Islet of Langerhans (tissue), 1 donor: ENCODE data around the gene KDF1.
A peak's percentile ranks its signal among the peaks of the same experiment; 100 is the strongest.

Experiments
- FAIRE-seq: peaks from one replicate; lab custom pipeline; 2011; peaks lifted over from hg19 to GRCh38; lab: Jason Lieb, UNC

The KDF1 gene

DNA sequence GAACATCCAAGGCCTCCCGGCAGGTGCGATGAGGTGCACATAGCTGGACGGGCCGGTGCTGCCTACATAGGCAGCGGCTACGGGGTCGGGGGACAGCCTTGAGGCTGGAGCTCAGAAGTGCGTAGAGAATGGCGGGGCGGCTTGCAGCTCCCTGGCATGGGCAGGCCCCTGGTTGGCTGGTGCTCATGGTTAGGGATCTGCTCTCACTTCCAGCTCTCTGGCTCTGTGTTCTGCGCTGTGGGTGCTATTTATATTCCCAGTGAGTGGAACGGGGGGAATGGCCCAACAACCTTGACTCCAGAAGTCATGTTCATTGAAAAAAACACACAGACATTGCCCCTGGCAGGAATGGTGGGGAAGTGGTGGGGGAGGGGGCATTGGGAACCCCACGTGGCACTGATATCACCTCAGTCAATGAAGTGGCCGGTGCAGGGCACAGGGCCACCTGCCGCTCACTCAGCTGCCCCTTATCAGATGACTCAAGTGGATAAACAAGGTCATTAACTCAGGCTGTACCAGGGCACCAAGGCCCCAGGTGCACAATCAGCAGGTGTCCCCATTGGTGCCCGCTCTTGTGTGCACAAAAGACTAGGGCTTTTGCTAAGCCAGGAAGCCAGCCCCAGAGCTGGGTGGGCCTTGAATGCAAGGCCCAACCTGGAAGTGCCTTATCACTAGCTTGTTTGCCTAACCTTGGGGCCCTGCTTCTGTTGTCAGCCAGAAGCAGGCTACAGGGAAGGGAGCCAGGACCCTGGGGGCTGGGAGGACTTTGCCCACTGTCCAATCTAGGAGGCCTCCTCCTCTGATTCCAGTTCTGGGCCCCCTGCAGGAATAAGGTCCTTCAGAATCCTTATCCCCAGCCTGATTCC, 46.3 kb downstream of the KDF1 start, which contains the start of gene NR0B2:
TSS of gene NR0B2 (minus strand) at position 222 of the 866 bp plus-strand sequence. CDS start at position 187, 35 bp downstream.
- FAIRE-seq: peak; percentile 70

- no peak for FAIRE-seq
Observed at GRCh38 chr1:26913389-26913753, 46.9 kb downstream of the KDF1 start.

- FAIRE-seq: no peak
Observed at GRCh38 chr1:26912147-26912490, 48.1 kb downstream of the KDF1 start.

DNA sequence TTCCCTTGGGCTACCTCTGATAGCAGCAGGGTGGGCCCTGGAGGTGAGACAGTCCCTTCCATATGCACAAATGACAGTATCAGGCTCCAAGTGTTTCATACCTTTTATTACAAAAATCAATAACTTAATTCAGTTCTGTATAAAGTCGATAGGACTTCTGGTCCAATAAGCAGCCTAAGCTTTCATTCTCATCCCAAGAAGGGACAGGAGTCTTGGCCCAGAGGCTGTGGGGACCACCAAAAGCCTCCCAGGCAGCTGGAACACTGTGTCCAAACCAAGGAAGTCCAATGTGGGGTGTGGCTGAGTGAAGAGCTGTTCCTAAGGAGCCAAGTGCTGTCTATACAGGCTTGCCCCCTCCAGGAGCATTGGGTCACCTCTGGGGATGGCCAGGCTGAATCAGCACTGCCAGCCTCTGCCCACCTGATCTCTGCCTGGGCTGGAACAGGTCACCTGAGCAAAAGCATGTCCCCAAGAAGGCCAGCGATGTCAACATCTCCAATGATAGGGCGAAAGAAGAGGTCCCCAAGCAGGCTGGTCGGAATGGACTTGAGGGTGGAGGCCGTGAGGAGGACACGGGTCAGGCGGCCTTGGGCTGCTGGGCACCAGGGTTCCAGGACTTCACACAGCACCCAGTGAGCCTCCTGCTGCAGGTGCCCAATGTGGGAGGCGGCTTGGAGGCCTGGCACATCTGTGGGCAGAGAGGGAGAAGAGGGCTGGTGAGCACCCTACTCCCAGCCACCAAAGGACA, 48.7 kb downstream of the KDF1 start:
- no peak for FAIRE-seq

- FAIRE-seq: no peak
Observed at GRCh38 chr1:26910343-26911160, 49.7 kb downstream of the KDF1 start.

- FAIRE-seq: no peak
Observed at GRCh38 chr1:26909951-26910342, 50.3 kb downstream of the KDF1 start.

- peak; percentile 49 for FAIRE-seq
Observed at GRCh38 chr1:26907071-26907917, 53.0 kb downstream of the KDF1 start.

GRCh38 chr1:26900815-26901511, 59.3 kb downstream of the KDF1 start:
- peak; percentile 56 for FAIRE-seq

DNA sequence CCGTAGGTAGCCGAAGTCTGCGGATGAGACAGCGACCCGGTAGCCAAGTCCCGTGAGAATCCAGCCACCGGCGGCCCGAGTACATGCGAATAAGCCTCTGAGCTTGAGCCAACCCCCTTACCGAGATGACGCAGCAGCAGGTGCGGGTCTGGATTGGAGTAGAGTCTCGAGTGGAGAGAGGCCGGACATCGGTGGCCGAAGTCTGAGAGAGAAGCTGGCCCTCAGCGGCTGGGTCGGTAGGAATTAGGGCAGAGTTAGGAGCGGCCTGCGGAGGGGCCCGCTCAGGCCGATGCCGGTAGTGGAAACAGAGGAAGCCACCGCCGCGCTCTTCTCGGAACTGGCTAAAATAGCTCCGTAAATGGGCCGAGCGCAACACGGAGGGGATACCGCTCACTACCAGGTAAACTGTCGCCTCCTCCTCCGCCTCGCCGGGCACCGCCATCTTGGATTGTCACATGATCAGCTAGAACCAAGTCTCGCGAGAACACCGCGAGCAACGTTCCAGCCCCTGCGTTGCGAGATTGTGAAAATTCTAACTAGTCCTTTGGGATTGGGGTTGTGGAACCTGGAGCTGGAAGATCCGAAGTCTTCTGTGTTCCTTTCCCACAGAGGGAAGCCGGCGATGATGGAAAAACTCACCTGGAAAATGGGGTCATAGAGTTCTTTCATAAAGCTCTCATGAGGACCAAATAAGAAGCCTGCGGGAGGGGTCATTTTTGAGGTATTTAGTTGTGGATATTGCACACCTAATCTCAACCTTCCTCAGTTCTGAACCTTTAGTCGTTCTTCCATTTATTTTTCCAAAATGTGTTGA, 60.1 kb downstream of the KDF1 start, which contains the start of gene GPATCH3:
TSS of gene GPATCH3 (minus strand) at position 467 of the 814 bp plus-strand sequence. CDS start at position 442, 25 bp downstream.
- peak; percentile 24 for FAIRE-seq
